HG03066 (cell line): Measurements from ENCODE around the gene UNC5B.
A peak's percentile ranks its signal among the peaks of the same experiment; 100 is the strongest.

ENCODE experiments used
- ATAC-seq: cut with Tn5 transposase; IDR thresholded peaks from one replicate; pipeline ENCODE4 v1.9.1; 2021; ENCODE audit warnings: low read depth; ENCODE audit not compliant: unreplicated experiment

The UNC5B gene

GRCh38 chr10:71309919-71310318 lies 97.5 kb downstream of the UNC5B start:
- ATAC-seq = no peak

- ATAC-seq = no peak
These were observed 99.8 kb downstream of the UNC5B start for GRCh38 chr10:71312220-71312619.

GRCh38 chr10:71312811-71313789 lies 100.7 kb downstream of the UNC5B start:
- no peak for ATAC-seq

- ATAC-seq = no peak
These were observed 101.8 kb downstream of the UNC5B start for GRCh38 chr10:71314028-71314693.

GRCh38 chr10:71314694-71315225 lies 102.4 kb downstream of the UNC5B start:
- no peak for ATAC-seq

GRCh38 chr10:71316056-71316785 lies 103.9 kb downstream of the UNC5B start:
- no peak for ATAC-seq

- ATAC-seq = no peak
These were observed 104.4 kb downstream of the UNC5B start for GRCh38 chr10:71316786-71317160.

GRCh38 chr10:71317739-71318138 lies 105.4 kb downstream of the UNC5B start:
- no peak for ATAC-seq

- peak; percentile 83 for ATAC-seq
These were observed 106.9 kb downstream of the UNC5B start, which contains the start of gene SLC29A3 for GRCh38 chr10:71319042-71319799. Gene SLC29A3, plus strand, starts transcription at chr10:71319259. Its CDS starts 51 bp downstream, at chr10:71319310.

- ATAC-seq = peak; percentile 20
These were observed 107.5 kb downstream of the UNC5B start for GRCh38 chr10:71319800-71320392.

GRCh38 chr10:71320592-71320991 lies 108.2 kb downstream of the UNC5B start:
- no peak for ATAC-seq

- ATAC-seq = no peak
These were observed 109.0 kb downstream of the UNC5B start for GRCh38 chr10:71321386-71321785.

- ATAC-seq = no peak
These were observed 111.0 kb downstream of the UNC5B start for GRCh38 chr10:71323407-71323806.

GRCh38 chr10:71324743-71325142 lies 112.4 kb downstream of the UNC5B start:
- ATAC-seq = no peak

- no peak for ATAC-seq
These were observed 112.9 kb downstream of the UNC5B start for GRCh38 chr10:71325267-71325666.

- ATAC-seq = no peak
These were observed 114.1 kb downstream of the UNC5B start for GRCh38 chr10:71326464-71326881.

- no peak for ATAC-seq
These were observed 118.5 kb downstream of the UNC5B start for GRCh38 chr10:71330789-71331404.

GRCh38 chr10:71331736-71332135 lies 119.4 kb downstream of the UNC5B start:
- ATAC-seq = no peak

GRCh38 chr10:71332466-71332865 lies 120.1 kb downstream of the UNC5B start:
- ATAC-seq = no peak
